ENCODE measurements around the gene EXOC3.

The EXOC3 gene

GRCh38 chr5:425714-426113 is 17.3 kb upstream of the EXOC3 start:
- no peak for DNase-seq (ENCODE audit: low read depth in 2 of 2)

GRCh38 chr5:426392-426976 is 16.5 kb upstream of the EXOC3 start:
- no peak for DNase-seq (ENCODE audit: low read depth in 2 of 2)

GRCh38 chr5:427415-428087 is 15.4 kb upstream of the EXOC3 start:
- no peak for DNase-seq (ENCODE audit: low read depth in 2 of 2)

- DNase-seq (ENCODE audit: low read depth in 2 of 2), result no peak
These were observed 14.8 kb upstream of the EXOC3 start for GRCh38 chr5:428219-428618.

- no peak for DNase-seq (ENCODE audit: low read depth in 2 of 2)
These were observed 14.1 kb upstream of the EXOC3 start for GRCh38 chr5:428754-429452.

GRCh38 chr5:429453-430188 is 13.4 kb upstream of the EXOC3 start:
- DNase-seq (ENCODE audit: low read depth in 2 of 2), result no peak

- no peak for DNase-seq (ENCODE audit: low read depth in 2 of 2)
These were observed 12.6 kb upstream of the EXOC3 start for GRCh38 chr5:430214-430925.

GRCh38 chr5:431001-431710 is 11.8 kb upstream of the EXOC3 start:
- DNase-seq (ENCODE audit: low read depth in 2 of 2), result peak in 1 of 2 donors; percentile 21

- no peak for DNase-seq (ENCODE audit: low read depth in 2 of 2)
These were observed 11.3 kb upstream of the EXOC3 start for GRCh38 chr5:431711-432050.

GRCh38 chr5:432201-432927 is 10.6 kb upstream of the EXOC3 start:
- DNase-seq (ENCODE audit: low read depth in 2 of 2), result no peak

- DNase-seq (ENCODE audit: low read depth in 2 of 2), result no peak
These were observed 9.8 kb upstream of the EXOC3 start for GRCh38 chr5:432928-433791.

- no peak for DNase-seq (ENCODE audit: low read depth in 2 of 2)
These were observed 9.1 kb upstream of the EXOC3 start for GRCh38 chr5:433836-434235.

GRCh38 chr5:434443-435146 is 8.4 kb upstream of the EXOC3 start:
- no peak for DNase-seq (ENCODE audit: low read depth in 2 of 2)

GRCh38 chr5:435156-435790 is 7.7 kb upstream of the EXOC3 start:
- DNase-seq (ENCODE audit: low read depth in 2 of 2), result no peak

- DNase-seq (ENCODE audit: low read depth in 2 of 2), result no peak
These were observed 6.9 kb upstream of the EXOC3 start for GRCh38 chr5:435961-436640.

- no peak for DNase-seq (ENCODE audit: low read depth in 2 of 2)
These were observed 6.4 kb upstream of the EXOC3 start for GRCh38 chr5:436641-436975.

- DNase-seq (ENCODE audit: low read depth in 2 of 2), result no peak
These were observed 5.7 kb upstream of the EXOC3 start for GRCh38 chr5:437281-437771.

- no peak for DNase-seq (ENCODE audit: low read depth in 2 of 2)
These were observed 4.4 kb upstream of the EXOC3 start for GRCh38 chr5:438481-438981.
